Measurements from ENCODE around the gene SUCLG2.

DNA sequence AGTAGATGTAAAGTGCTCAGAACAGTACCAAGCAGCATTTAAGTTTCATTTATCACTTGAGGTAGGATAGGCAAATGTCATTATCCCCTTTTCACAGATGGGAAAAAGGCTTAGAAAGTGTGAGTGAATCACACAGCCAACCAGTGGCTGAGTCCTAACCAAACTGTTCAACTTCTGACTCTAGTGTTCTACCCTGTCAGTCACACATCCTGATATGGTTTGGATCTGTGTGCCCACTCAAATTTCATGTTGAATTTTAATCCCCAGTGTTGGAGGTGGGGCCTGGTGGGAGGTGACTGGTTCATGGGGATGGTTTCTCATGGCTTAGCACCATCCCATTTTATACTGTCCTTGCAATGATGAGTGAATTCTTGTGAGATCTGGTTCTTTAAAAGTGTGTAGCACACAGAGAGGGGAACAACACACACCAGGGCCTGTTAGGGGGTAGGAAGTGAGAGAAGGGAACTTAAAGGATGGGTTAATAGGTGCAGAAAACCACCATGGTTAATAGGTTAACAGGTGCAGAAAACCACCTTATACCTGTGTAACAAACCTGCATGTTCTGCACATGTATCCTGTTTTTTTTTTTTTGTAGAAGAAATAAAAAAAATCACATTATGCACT lies 304.7 kb downstream of the SUCLG2 start:
- TF ChIP-seq, protein P1, sequence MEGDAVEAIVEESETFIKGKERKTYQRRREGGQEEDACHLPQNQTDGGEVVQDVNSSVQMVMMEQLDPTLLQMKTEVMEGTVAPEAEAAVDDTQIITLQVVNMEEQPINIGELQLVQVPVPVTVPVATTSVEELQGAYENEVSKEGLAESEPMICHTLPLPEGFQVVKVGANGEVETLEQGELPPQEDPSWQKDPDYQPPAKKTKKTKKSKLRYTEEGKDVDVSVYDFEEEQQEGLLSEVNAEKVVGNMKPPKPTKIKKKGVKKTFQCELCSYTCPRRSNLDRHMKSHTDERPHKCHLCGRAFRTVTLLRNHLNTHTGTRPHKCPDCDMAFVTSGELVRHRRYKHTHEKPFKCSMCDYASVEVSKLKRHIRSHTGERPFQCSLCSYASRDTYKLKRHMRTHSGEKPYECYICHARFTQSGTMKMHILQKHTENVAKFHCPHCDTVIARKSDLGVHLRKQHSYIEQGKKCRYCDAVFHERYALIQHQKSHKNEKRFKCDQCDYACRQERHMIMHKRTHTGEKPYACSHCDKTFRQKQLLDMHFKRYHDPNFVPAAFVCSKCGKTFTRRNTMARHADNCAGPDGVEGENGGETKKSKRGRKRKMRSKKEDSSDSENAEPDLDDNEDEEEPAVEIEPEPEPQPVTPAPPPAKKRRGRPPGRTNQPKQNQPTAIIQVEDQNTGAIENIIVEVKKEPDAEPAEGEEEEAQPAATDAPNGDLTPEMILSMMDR (IDR thresholded peaks at IDR 0.05; ENCODE audit: low read length) = no peak
- TF ChIP-seq EZH2phosphoT487 (IDR thresholded peaks at IDR 0.05; ENCODE audit: low read length) (no peak), EZH2 (optimal IDR thresholded peaks at IDR 0.05; ENCODE audit: low read depth, low read length) (no peak)

All from MM.1S (cell line).